H9 (cell line): Measurements from ENCODE around the gene IQUB. TPM values are rescaled to one million over a fixed set of nuclear protein-coding genes. Genes with fewer than 3 reads are reported as not detected.
A peak's percentile ranks its signal among the peaks of the same experiment; 100 is the strongest.

Experiments
- DNase-seq: peaks from one replicate; pipeline ENCODE4 v3.0.0-alpha.2; 2017
- H2AFZ ChIP-seq: one replicate; pipeline ENCODE4 v1.6.1; 2013; ENCODE audit warnings: mild to moderate bottlenecking, low read length, control low read depth, moderate library complexity
- H2AK5ac ChIP-seq: 2 replicates; pipeline ENCODE4 v1.6.1; 2013; ENCODE audit warnings: low read length, control low read depth, mixed read lengths; ENCODE audit not compliant: insufficient read length
- H2BK120ac ChIP-seq: one replicate; pipeline ENCODE4 v1.6.1; 2013; ENCODE audit warnings: low read depth, mild to moderate bottlenecking, low read length, control low read depth, inconsistent platforms; ENCODE audit not compliant: poor library complexity, severe bottlenecking
- H2BK12ac ChIP-seq: 2 replicates; pipeline ENCODE4 v1.6.1; 2013; ENCODE audit warnings: low read length, control low read depth, mixed read lengths, low read depth; ENCODE audit not compliant: insufficient read length
- H2BK15ac ChIP-seq: 2 replicates; pipeline ENCODE4 v1.6.1; 2013; ENCODE audit warnings: low read depth, low read length, control low read depth
- H2BK20ac ChIP-seq: one replicate; pipeline ENCODE4 v1.6.1; 2013; ENCODE audit warnings: low read depth, mild to moderate bottlenecking, low read length, control low read depth, inconsistent platforms; ENCODE audit not compliant: poor library complexity, severe bottlenecking
- H2BK5ac ChIP-seq: 2 replicates; pipeline ENCODE4 v1.6.1; 2013; ENCODE audit warnings: low read length, control low read depth, mixed read lengths; ENCODE audit not compliant: insufficient read length
- H3K14ac ChIP-seq: 2 replicates; pipeline ENCODE4 v1.6.1; 2013; ENCODE audit warnings: low read length, control low read depth; ENCODE audit not compliant: insufficient read depth
- H3K18ac ChIP-seq: 2 replicates; pipeline ENCODE4 v1.6.1; 2013; ENCODE audit warnings: low read depth, mild to moderate bottlenecking, mixed read lengths, low read length, control low read depth; ENCODE audit not compliant: insufficient read length
- H3K23ac ChIP-seq: 2 replicates; pipeline ENCODE4 v1.6.1; 2013; ENCODE audit warnings: low read length, control low read depth, mixed read lengths, low read depth; ENCODE audit not compliant: insufficient read length
- H3K23me2 ChIP-seq: 2 replicates; pipeline ENCODE4 v1.6.1; 2013; ENCODE audit warnings: low read depth, mild to moderate bottlenecking, mixed read lengths, low read length, control low read depth; ENCODE audit not compliant: insufficient read length, poor library complexity, severe bottlenecking
- H3K27ac ChIP-seq: 2 replicates; pipeline ENCODE4 v1.5.1; 2013; ENCODE audit warnings: low read length, control low read depth, mixed read lengths, low read depth; ENCODE audit not compliant: insufficient read length
- H3K27me3 ChIP-seq: 2 replicates; pipeline ENCODE4 v1.6.1; 2013; ENCODE audit warnings: low read length, control low read depth, inconsistent platforms; ENCODE audit not compliant: insufficient read depth
- H3K4ac ChIP-seq: 2 replicates; pipeline ENCODE4 v1.6.1; 2013; ENCODE audit warnings: low read depth, mild to moderate bottlenecking, control low read depth, inconsistent platforms, low read length, moderate library complexity
- H3K4me1 ChIP-seq: 2 replicates; pipeline ENCODE4 v1.6.1; 2013; ENCODE audit warnings: low read length, control low read depth, inconsistent platforms; ENCODE audit not compliant: insufficient read depth
- H3K4me2 ChIP-seq: 2 replicates; pipeline ENCODE4 v1.6.1; 2013; ENCODE audit warnings: low read length, control low read depth, mixed read lengths; ENCODE audit not compliant: insufficient read length, insufficient read depth
- H3K56ac ChIP-seq: 2 replicates; pipeline ENCODE4 v1.6.1; 2013; ENCODE audit warnings: low read depth, mild to moderate bottlenecking, mixed read lengths, low read length, control low read depth; ENCODE audit not compliant: insufficient read length
- H3K79me1 ChIP-seq: 2 replicates; pipeline ENCODE4 v1.6.1; 2013; ENCODE audit warnings: low read depth, mild to moderate bottlenecking, moderate library complexity, low read length, control low read depth, inconsistent platforms; ENCODE audit not compliant: insufficient read depth, poor library complexity, severe bottlenecking
- H3K79me2 ChIP-seq: 2 replicates; pipeline ENCODE4 v1.6.1; 2013; ENCODE audit warnings: low read length, control low read depth, inconsistent platforms; ENCODE audit not compliant: insufficient read depth
- H3K9ac ChIP-seq: 2 replicates; pipeline ENCODE4 v1.6.1; 2013; ENCODE audit warnings: low read length, control low read depth, mixed read lengths; ENCODE audit not compliant: insufficient read length; ENCODE audit errors: extremely low read depth
- H3K9me3 ChIP-seq: one replicate; pipeline ENCODE4 v1.6.1; 2013; ENCODE audit warnings: low read depth, low read length, inconsistent platforms; ENCODE audit not compliant: control insufficient read depth
- H3T11ph ChIP-seq: one replicate; pipeline ENCODE4 v1.6.1; 2013; ENCODE audit warnings: mild to moderate bottlenecking, low read length, control low read depth, inconsistent platforms
- H4K20me1 ChIP-seq: one replicate; pipeline ENCODE4 v1.6.1; 2013; ENCODE audit not compliant: control insufficient read depth, insufficient read length, insufficient read depth
- H4K5ac ChIP-seq: 2 replicates; pipeline ENCODE4 v1.6.1; 2013; ENCODE audit warnings: low read depth, mild to moderate bottlenecking, mixed read lengths, low read length, control low read depth; ENCODE audit not compliant: insufficient read length
- H4K8ac ChIP-seq: replicated peaks from 2 replicates; pipeline ENCODE4 v1.6.1; 2013; ENCODE audit warnings: low read length, control low read depth, mixed read lengths, low read depth; ENCODE audit not compliant: insufficient read length
- H4K91ac ChIP-seq: 2 replicates; pipeline ENCODE4 v1.6.1; 2013; ENCODE audit warnings: low read depth, mild to moderate bottlenecking, moderate library complexity, mixed read lengths, low read length, control low read depth; ENCODE audit not compliant: insufficient read length
- H3K27ac Mint-ChIP-seq, 3 experiments: 2 replicates in 2 of 3; 3 replicates in 1 of 3; pipeline ENCODE4 v1.8.0; 2020 to 2021; ENCODE audit warnings: mixed read lengths in 3 of 3, mild to moderate bottlenecking in 1 of 3, moderate library complexity in 1 of 3
- H3K27me3 Mint-ChIP-seq: 2 replicates; pipeline ENCODE4 v1.8.0; 2021; ENCODE audit warnings: low read depth, mild to moderate bottlenecking, moderate library complexity, mixed read lengths
- H3K36me3 Mint-ChIP-seq, 3 experiments: 2 replicates in 2 of 3; 3 replicates in 1 of 3; pipeline ENCODE4 v1.8.0; 2020 to 2021; ENCODE audit warnings: low read depth in 3 of 3, mixed read lengths in 3 of 3; ENCODE audit not compliant: insufficient read depth in 1 of 3
- H3K4me1 Mint-ChIP-seq, 2 experiments: 2 replicates each; pipeline ENCODE4 v1.8.0; 2020; ENCODE audit warnings: mixed read lengths in 2 of 2
- H3K4me3 Mint-ChIP-seq, 2 experiments: 2 replicates in 1 of 2; 3 replicates in 1 of 2; pipeline ENCODE4 v1.8.0; 2020 to 2021; ENCODE audit warnings: mild to moderate bottlenecking in 2 of 2, mixed read lengths in 2 of 2, moderate library complexity in 1 of 2
- H3K9me3 Mint-ChIP-seq, 2 experiments: 2 replicates in 1 of 2; 3 replicates in 1 of 2; pipeline ENCODE4 v1.8.0; 2020; ENCODE audit warnings: mild to moderate bottlenecking in 2 of 2, mixed read lengths in 2 of 2, moderate library complexity in 1 of 2
- WGBS: extraction: QIAGEN DNeasy Blood & Tissue Kit; methylation state at CpG from one replicate; pipeline ENCODE4 v1.1.7; 2013; ENCODE audit warnings: missing lambda C conversion rate, low lambda C conversion rate, mixed read lengths; ENCODE audit not compliant: insufficient read length; ENCODE audit errors: extremely low coverage; 5-methylcytosine and 5-hydroxymethylcytosine counted together
- total RNA-seq: library from RNA; stranded (reverse); gene quantifications from 2 replicates; pipeline ENCODE4 v1.2.1, GENCODE V29; 2021
- TF ChIP-seq, protein P1 (sequence below): fragments of 200-600 bp; sonication (generic); conservative IDR thresholded peaks from 3 replicates; pipeline ENCODE4 v1.8.0; 2021; ENCODE audit warnings: antibody characterized with exemption, mild to moderate bottlenecking

Gene IQUB
- total RNA-seq, 1 experiment from 2014 or later: 0.28 TPM

- no peak overlapping the region for H2AK5ac ChIP-seq
- H3K4me1 ChIP-seq: no peaks in the 10 kb centered on the region
- no peaks in the 10 kb centered on the region for H4K20me1 ChIP-seq
- H2AFZ ChIP-seq: no peak overlapping the region
- no peak overlapping the region for H3K14ac ChIP-seq
- H2BK12ac ChIP-seq: no peak overlapping the region
- TF ChIP-seq, protein P1, sequence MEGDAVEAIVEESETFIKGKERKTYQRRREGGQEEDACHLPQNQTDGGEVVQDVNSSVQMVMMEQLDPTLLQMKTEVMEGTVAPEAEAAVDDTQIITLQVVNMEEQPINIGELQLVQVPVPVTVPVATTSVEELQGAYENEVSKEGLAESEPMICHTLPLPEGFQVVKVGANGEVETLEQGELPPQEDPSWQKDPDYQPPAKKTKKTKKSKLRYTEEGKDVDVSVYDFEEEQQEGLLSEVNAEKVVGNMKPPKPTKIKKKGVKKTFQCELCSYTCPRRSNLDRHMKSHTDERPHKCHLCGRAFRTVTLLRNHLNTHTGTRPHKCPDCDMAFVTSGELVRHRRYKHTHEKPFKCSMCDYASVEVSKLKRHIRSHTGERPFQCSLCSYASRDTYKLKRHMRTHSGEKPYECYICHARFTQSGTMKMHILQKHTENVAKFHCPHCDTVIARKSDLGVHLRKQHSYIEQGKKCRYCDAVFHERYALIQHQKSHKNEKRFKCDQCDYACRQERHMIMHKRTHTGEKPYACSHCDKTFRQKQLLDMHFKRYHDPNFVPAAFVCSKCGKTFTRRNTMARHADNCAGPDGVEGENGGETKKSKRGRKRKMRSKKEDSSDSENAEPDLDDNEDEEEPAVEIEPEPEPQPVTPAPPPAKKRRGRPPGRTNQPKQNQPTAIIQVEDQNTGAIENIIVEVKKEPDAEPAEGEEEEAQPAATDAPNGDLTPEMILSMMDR: peak; percentile 84
- no peak overlapping the region for H2BK20ac ChIP-seq
- H3K23me2 ChIP-seq: no peaks in the 10 kb centered on the region
- H3K9ac ChIP-seq: no peak overlapping the region
- no peak for DNase-seq
- Mint-ChIP-seq H3K27me3 (no peaks in the 10 kb centered on the region), H3K9me3 (peaks cover 0 to 3% of the 10 kb centered on the region in 2 experiments; a peak in 2 of 5 replicates), H3K27ac (no peak overlapping the region), H3K36me3 (peaks cover 0 to 4% (median 0%) of the 10 kb centered on the region in 3 experiments; a peak in 2 of 7 replicates), H3K4me3 (no peak overlapping the region), H3K4me1 (peaks cover 12 to 14% of the 10 kb centered on the region in 2 experiments)
- H3K79me1 ChIP-seq: no peaks in the 10 kb centered on the region
- WGBS: no CpG with 5 or more reads among the region's 3 CpGs
- H2BK5ac ChIP-seq: no peak overlapping the region
- no peaks in the 10 kb centered on the region for H3K27me3 ChIP-seq
- H3K79me2 ChIP-seq: no peaks in the 10 kb centered on the region
- H3K18ac ChIP-seq: no peak overlapping the region
- H3K23ac ChIP-seq: no peak overlapping the region
- no peaks in the 10 kb centered on the region for H3K9me3 ChIP-seq
- no peak overlapping the region for H2BK120ac ChIP-seq
- no peak overlapping the region for H2BK15ac ChIP-seq
- H3K4me2 ChIP-seq: no peak overlapping the region
- H4K91ac ChIP-seq: no peak overlapping the region
- no peak overlapping the region for H3K27ac ChIP-seq
- H4K5ac ChIP-seq: no peak overlapping the region
- H3K56ac ChIP-seq: no peak overlapping the region
- H3K4ac ChIP-seq: no peak overlapping the region
- H4K8ac ChIP-seq: no peak overlapping the region
- H3T11ph ChIP-seq: no peak overlapping the region
Observed at GRCh38 chr7:123494193-123494796, 40.1 kb downstream of the IQUB start.
